Measurements from ENCODE around the gene DTWD2. TPM values are rescaled to one million over a fixed set of nuclear protein-coding genes. Genes with fewer than 3 reads are reported as not detected.
"Not testable (repeated sequence)": the region's sequence is repeated elsewhere in the genome, so short reads cannot be mapped to it uniquely, and the experiment has no call there.

Gene DTWD2
- polyA plus RNA-seq, 6 donors from 2014 or later, result 1.9 to 8.0 (median 6.4) TPM

DNA sequence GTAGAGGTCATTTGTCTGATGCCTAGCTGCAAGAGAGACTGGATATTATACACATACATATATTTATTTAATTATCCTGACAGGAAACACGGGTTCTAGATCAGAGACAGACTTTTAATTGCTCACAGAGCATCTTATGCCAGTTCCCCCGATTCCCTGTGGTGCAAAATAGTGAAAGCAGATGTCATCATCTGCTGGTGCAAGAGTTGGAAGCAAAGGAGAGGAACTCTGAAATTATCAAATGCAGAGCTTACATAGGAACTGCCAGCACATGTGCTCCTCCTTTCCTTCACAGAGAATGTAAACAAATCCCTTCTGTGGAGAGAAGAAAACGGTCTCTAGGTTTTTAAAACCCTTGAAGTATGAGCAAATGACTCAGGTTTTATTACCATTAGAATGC lies 69.3 kb downstream of the DTWD2 start:
- no peaks in the 10 kb centered on the region for H3K9me3 Mint-ChIP-seq
- ATAC-seq (ENCODE audit: low read depth in 2 of 2) (no peak), DNase-seq (no peak)
- peaks cover 14 to 28% of the 10 kb centered on the region in 2 donors for H3K36me3 Mint-ChIP-seq
- no peaks in the 10 kb centered on the region for H3K27me3 Mint-ChIP-seq
- H3K27ac Mint-ChIP-seq, result no peak overlapping the region
- H3K4me3 Mint-ChIP-seq, result no peak overlapping the region
- H3K4me1 Mint-ChIP-seq, result no peaks in the 10 kb centered on the region

DNA sequence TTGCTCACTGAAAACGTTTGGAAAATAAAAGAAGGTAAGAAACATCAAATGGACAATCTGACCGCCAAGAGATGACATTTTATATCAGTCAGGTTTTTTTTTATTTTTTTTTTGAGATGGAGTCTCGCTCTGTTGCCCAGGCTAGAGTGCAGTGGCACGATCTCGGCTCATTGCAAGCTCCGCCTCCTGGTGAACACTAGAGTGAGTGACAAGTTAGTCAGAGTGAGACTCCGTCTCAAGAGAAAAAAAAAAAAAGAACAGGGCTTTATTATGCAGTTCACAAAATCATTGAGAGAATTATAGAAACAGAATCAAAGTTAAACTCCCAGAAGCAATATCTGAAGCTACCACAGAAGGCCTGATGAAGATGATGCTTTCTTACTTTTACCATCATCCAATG lies 70.1 kb downstream of the DTWD2 start:
- DNase-seq, result no peak
- Mint-ChIP-seq H3K36me3 (peaks cover 14 to 22% of the 10 kb centered on the region in 2 donors), H3K27ac (no peak overlapping the region), H3K27me3 (no peaks in the 10 kb centered on the region), H3K4me1 (no peaks in the 10 kb centered on the region), H3K9me3 (no peaks in the 10 kb centered on the region), H3K4me3 (no peak overlapping the region)
- ATAC-seq (ENCODE audit: low read depth in 2 of 2), result no peak

DNA sequence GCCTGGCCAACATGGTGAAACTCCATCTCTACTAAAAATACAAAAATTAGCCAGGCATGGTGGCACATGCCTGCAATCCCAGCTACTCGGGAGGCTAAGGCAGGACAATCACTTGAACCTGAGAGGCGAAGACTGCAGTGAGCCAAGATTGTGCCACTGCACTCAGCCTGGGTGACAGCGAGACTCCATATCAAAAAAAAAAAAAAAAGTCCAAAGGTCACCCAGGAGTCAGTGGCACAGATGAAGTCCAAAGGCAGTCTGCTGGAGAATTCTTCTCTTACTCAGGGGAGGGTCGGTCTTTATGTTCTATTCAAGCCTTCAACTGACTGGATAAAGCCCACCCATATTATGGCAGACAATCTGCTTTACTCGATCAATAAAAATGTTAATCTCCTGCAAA lies 80.8 kb downstream of the DTWD2 start:
- not testable (repeated sequence) for H3K27me3 Mint-ChIP-seq; H3K9me3 Mint-ChIP-seq; DNase-seq; ATAC-seq (ENCODE audit: low read depth in 2 of 2); H3K4me3 Mint-ChIP-seq; H3K27ac Mint-ChIP-seq
- Mint-ChIP-seq H3K36me3 (peaks cover 9 to 18% of the 10 kb centered on the region in 2 donors), H3K4me1 (peaks cover 3 to 15% (median 13%) of the 10 kb centered on the region in 3 donors)

- no peak for ATAC-seq (ENCODE audit: low read depth in 2 of 2)
- Mint-ChIP-seq H3K9me3 (peaks cover 0 to 5% (median 0%) of the 10 kb centered on the region in 7 donors), H3K36me3 (peaks cover 9 to 12% of the 10 kb centered on the region in 2 donors), H3K27me3 (no peaks in the 10 kb centered on the region), H3K4me3 (no peak overlapping the region), H3K4me1 (peaks cover 3 to 15% (median 13%) of the 10 kb centered on the region in 3 donors), H3K27ac (no peak overlapping the region)
- no peak for DNase-seq
Measured at GRCh38 chr5:118906947-118907346, 81.4 kb downstream of the DTWD2 start.

- DNase-seq, result no peak
- no peaks in the 10 kb centered on the region for H3K27me3 Mint-ChIP-seq
- peaks cover 0 to 5% (median 0%) of the 10 kb centered on the region in 7 donors for H3K9me3 Mint-ChIP-seq
Measured at GRCh38 chr5:118905196-118905595, 83.2 kb downstream of the DTWD2 start.

DNA sequence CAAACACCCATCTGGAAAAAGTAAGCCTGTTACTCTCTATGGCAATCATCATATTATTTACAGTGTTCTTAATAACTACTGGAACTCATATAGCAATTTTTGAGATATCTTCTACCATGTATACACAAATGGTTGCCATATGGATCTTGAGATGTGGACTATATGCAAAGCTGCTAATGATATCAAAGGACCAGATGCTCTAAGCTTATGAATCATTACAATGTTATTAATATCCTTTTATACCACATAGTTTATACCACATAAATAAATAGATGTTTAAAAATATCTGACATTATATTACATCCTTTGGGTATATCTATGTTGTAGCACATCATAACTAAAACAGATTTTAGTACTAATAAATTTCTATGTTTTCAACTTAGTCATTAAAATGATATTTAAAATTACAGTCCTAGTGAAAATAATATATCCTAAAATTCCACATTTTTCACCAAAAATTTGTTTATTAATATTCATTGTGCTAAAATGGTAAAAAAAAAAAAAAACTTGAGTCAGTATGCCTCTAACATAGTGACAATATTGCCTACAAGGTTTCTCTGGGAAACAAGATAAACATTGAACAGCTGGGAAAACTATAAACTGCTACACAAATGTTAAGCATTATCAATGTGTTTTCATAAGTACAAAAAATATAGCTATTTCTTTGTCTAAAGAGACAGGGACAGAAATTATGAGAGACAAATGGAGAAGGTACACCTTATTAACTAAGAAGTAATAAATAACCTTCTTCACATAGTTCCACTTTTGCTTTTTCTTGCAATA lies 85.5 kb downstream of the DTWD2 start:
- H3K4me3 Mint-ChIP-seq, result peak overlapping the region in 1 of 8 donors; percentile 22
- peaks cover 3 to 7% (median 4%) of the 10 kb centered on the region in 3 donors for H3K4me1 Mint-ChIP-seq
- DNase-seq, result no peak
- H3K36me3 Mint-ChIP-seq, result no peaks in the 10 kb centered on the region
- no peaks in the 10 kb centered on the region for H3K9me3 Mint-ChIP-seq
- ATAC-seq (ENCODE audit: low read depth in 2 of 2), result no peak
- peak overlapping the region in 1 of 6 donors; percentile 14 for H3K27ac Mint-ChIP-seq
- no peaks in the 10 kb centered on the region for H3K27me3 Mint-ChIP-seq

More at GRCh38 chr5:118905196-118905595, 83.2 kb downstream of the DTWD2 start:
- Mint-ChIP-seq H3K27ac (no peak overlapping the region), H3K4me3 (no peak overlapping the region), H3K4me1 (peaks cover 3 to 15% (median 12%) of the 10 kb centered on the region in 3 donors), H3K36me3 (peaks cover 3 to 8% of the 10 kb centered on the region in 2 donors)
- no peak for ATAC-seq (ENCODE audit: low read depth in 2 of 2)

- peaks cover 0 to 6% (median 0%) of the 10 kb centered on the region in 3 donors for H3K4me1 Mint-ChIP-seq
- peak overlapping the region in 1 of 6 donors; percentile 41 for H3K27ac Mint-ChIP-seq
- no peak overlapping the region for H3K4me3 Mint-ChIP-seq
- H3K27me3 Mint-ChIP-seq, result no peaks in the 10 kb centered on the region
- no peaks in the 10 kb centered on the region for H3K36me3 Mint-ChIP-seq
- no peak for ATAC-seq (ENCODE audit: low read depth in 2 of 2)
- DNase-seq, result no peak
- H3K9me3 Mint-ChIP-seq, result no peaks in the 10 kb centered on the region
Measured at GRCh38 chr5:118894709-118895108, 93.6 kb downstream of the DTWD2 start.

- Mint-ChIP-seq H3K27ac (no peak overlapping the region), H3K9me3 (no peaks in the 10 kb centered on the region), H3K27me3 (no peaks in the 10 kb centered on the region), H3K36me3 (peaks cover 0 to 7% of the 10 kb centered on the region in 2 donors), H3K4me3 (no peak overlapping the region), H3K4me1 (peaks cover 0 to 6% (median 0%) of the 10 kb centered on the region in 3 donors)
- ATAC-seq (ENCODE audit: low read depth in 2 of 2), result no peak
- no peak for DNase-seq
Measured at GRCh38 chr5:118891252-118891651, 97.1 kb downstream of the DTWD2 start.

GRCh38 chr5:118889165-118889564 lies 99.2 kb downstream of the DTWD2 start:
- Mint-ChIP-seq H3K4me1 (peaks cover 0 to 3% (median 0%) of the 10 kb centered on the region in 3 donors), H3K27me3 (no peaks in the 10 kb centered on the region), H3K36me3 (peaks cover 0 to 7% of the 10 kb centered on the region in 2 donors), H3K27ac (no peak overlapping the region), H3K9me3 (no peaks in the 10 kb centered on the region), H3K4me3 (no peak overlapping the region)
- DNase-seq, result no peak
- no peak for ATAC-seq (ENCODE audit: low read depth in 2 of 2)

- H3K27me3 Mint-ChIP-seq, result no peaks in the 10 kb centered on the region
Measured at GRCh38 chr5:118888556-118888955, 99.8 kb downstream of the DTWD2 start.

GRCh38 chr5:118883362-118883761 lies 105.0 kb downstream of the DTWD2 start:
- Mint-ChIP-seq H3K4me1 (peaks cover 5 to 13% (median 7%) of the 10 kb centered on the region in 3 donors), H3K9me3 (peaks cover 0 to 12% (median 11%) of the 10 kb centered on the region in 7 donors), H3K4me3 (peak overlapping the region in 1 of 8 donors; percentile 7), H3K27me3 (no peaks in the 10 kb centered on the region), H3K36me3 (peaks cover under 1 to 24% of the 10 kb centered on the region in 2 donors), H3K27ac (peak overlapping the region in 2 of 6 donors; percentile 31 to 33)
- ATAC-seq (ENCODE audit: low read depth in 2 of 2), result no peak
- DNase-seq, result no peak

More at GRCh38 chr5:118888556-118888955, 99.8 kb downstream of the DTWD2 start:
- H3K27ac Mint-ChIP-seq, result no peak overlapping the region
- H3K36me3 Mint-ChIP-seq, result peaks cover 0 to 7% of the 10 kb centered on the region in 2 donors
- ATAC-seq (ENCODE audit: low read depth in 2 of 2) (no peak), DNase-seq (no peak)
- H3K9me3 Mint-ChIP-seq, result no peaks in the 10 kb centered on the region
- no peak overlapping the region for H3K4me3 Mint-ChIP-seq
- H3K4me1 Mint-ChIP-seq, result peaks cover 1 to 3% (median 1%) of the 10 kb centered on the region in 3 donors

DNA sequence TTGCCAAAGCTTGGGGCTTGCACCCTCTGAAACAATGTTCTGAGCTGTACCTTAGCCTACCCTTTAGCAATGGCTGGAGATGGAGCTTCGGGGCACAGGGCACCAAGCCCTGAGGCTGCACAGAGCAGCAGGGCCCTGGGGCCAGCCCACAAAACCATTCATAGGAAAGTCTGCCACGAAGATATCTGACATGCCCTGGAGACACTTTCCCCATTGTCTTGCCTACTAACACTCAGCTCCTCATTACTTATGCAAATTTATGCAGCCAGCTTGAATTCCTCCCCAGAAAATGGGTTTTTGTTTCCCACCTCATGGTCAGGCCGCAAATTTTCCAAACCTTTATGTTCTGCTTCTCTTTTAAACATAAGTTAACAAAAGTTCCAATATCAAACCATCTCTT lies 105.7 kb downstream of the DTWD2 start:
- H3K27ac Mint-ChIP-seq, result peak overlapping the region in 1 of 6 donors; percentile 78
- peaks cover 6 to 25% of the 10 kb centered on the region in 2 donors for H3K36me3 Mint-ChIP-seq
- peaks cover 5 to 13% (median 7%) of the 10 kb centered on the region in 3 donors for H3K4me1 Mint-ChIP-seq
- peaks cover 0 to 19% (median 18%) of the 10 kb centered on the region in 7 donors for H3K9me3 Mint-ChIP-seq
- ATAC-seq (ENCODE audit: low read depth in 2 of 2) (no peak), DNase-seq (no peak)
- H3K4me3 Mint-ChIP-seq, result no peak overlapping the region
- no peaks in the 10 kb centered on the region for H3K27me3 Mint-ChIP-seq

DNA sequence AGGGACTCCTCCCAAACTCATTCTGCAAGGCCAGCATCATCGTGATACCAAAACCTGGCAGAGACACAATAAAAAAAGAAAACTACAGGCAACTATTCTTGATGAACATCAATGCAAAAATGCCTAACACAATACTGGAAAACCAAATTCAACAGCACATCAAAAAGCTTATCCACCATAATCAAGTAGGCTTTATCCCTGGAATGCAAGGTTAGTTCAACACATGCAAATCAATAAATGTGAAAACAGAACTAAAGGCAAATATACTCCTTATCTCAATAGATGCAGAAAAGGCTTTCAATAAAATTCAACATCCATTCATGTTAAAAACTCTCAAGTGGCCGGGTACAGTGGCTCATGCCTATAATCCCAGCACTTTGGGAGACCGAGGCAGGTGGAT lies 111.5 kb downstream of the DTWD2 start:
- H3K4me3 Mint-ChIP-seq; H3K27ac Mint-ChIP-seq; H3K4me1 Mint-ChIP-seq; ATAC-seq (ENCODE audit: low read depth in 2 of 2); DNase-seq; H3K27me3 Mint-ChIP-seq: not testable (repeated sequence)
- Mint-ChIP-seq H3K36me3 (peaks cover 40 to 53% of the 10 kb centered on the region in 2 donors), H3K9me3 (peaks cover 16 to 61% (median 55%) of the 10 kb centered on the region in 7 donors)

DNA sequence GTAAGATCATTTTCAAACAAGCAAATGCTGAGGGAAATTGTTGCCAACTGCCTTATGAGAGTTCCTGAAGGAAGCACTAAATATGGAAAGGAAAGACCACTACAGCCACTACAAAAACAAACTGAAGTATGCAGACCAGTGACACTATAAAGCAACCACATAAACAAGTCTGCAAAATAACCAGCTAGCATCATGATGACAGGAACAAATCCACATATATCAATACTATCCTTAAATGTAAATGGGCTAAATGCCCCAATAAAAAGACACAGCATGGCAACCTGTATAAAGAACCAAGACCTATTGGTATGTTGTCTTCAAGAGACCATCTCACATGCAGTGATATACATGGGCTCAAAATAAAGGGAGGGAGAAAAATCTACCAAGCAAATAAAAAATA lies 113.2 kb downstream of the DTWD2 start:
- no peak for DNase-seq
- H3K27ac Mint-ChIP-seq, result no peak overlapping the region
- no peak for ATAC-seq (ENCODE audit: low read depth in 2 of 2)
- peaks cover 6 to 17% (median 8%) of the 10 kb centered on the region in 3 donors for H3K4me1 Mint-ChIP-seq
- peaks cover 48 to 56% of the 10 kb centered on the region in 2 donors for H3K36me3 Mint-ChIP-seq
- H3K9me3 Mint-ChIP-seq, result peaks cover 16 to 60% (median 55%) of the 10 kb centered on the region in 7 donors
- H3K4me3 Mint-ChIP-seq, result no peak overlapping the region
- no peaks in the 10 kb centered on the region for H3K27me3 Mint-ChIP-seq

Data from naive B cell (primary cell).